Trophoblast cell (in vitro differentiated cells and primary cell): ENCODE results near the gene FERD3L.

Experiments used
- DNase-seq, 2 donors: peaks; one replicate each; pipeline ENCODE4 v3.0.0-alpha.2; 2016
- H2AFZ ChIP-seq: 2 replicates; pipeline ENCODE4 v1.6.1; 2013; ENCODE audit warnings: low read length, moderate library complexity, mild to moderate bottlenecking; ENCODE audit not compliant: insufficient read depth, poor library complexity
- H2AK5ac ChIP-seq: 2 replicates; pipeline ENCODE4 v1.6.1; 2013; ENCODE audit warnings: mild to moderate bottlenecking, low read length
- H2BK120ac ChIP-seq: 2 replicates; pipeline ENCODE4 v1.6.1; 2013; ENCODE audit warnings: low read length, mild to moderate bottlenecking, moderate library complexity; ENCODE audit not compliant: insufficient read depth, poor library complexity
- H2BK12ac ChIP-seq: 2 replicates; pipeline ENCODE4 v1.6.1; 2013; ENCODE audit warnings: mild to moderate bottlenecking, low read length, moderate library complexity
- H2BK5ac ChIP-seq: 2 replicates; pipeline ENCODE4 v1.6.1; 2013; ENCODE audit warnings: low read length, low read depth, moderate library complexity, mild to moderate bottlenecking; ENCODE audit not compliant: poor library complexity
- H3K14ac ChIP-seq: 2 replicates; pipeline ENCODE4 v1.6.1; 2013; ENCODE audit warnings: mild to moderate bottlenecking, low read length
- H3K18ac ChIP-seq: 2 replicates; pipeline ENCODE4 v1.6.1; 2013; ENCODE audit warnings: mild to moderate bottlenecking, low read length
- H3K23ac ChIP-seq: 2 replicates; pipeline ENCODE4 v1.6.1; 2013; ENCODE audit warnings: low read length
- H3K27ac ChIP-seq: 2 replicates; pipeline ENCODE4 v1.5.1; 2013; ENCODE audit warnings: low read depth, mild to moderate bottlenecking, inconsistent platforms, low read length, moderate library complexity
- H3K27me3 ChIP-seq: 2 replicates; pipeline ENCODE4 v1.6.1; 2013; ENCODE audit warnings: inconsistent platforms, mild to moderate bottlenecking, low read length, moderate library complexity; ENCODE audit not compliant: insufficient read depth
- H3K36me3 ChIP-seq, 2 experiments: 1 replicate in 1 of 2; 2 replicates in 1 of 2; pipeline ENCODE4 v1.6.1; 2013; ENCODE audit warnings: low read length in 2 of 2, mild to moderate bottlenecking in 2 of 2, moderate library complexity in 1 of 2; ENCODE audit not compliant: insufficient read depth in 2 of 2, control insufficient read depth in 1 of 2
- H3K4ac ChIP-seq: 2 replicates; pipeline ENCODE4 v1.6.1; 2013; ENCODE audit warnings: low read depth, mild to moderate bottlenecking, low read length, moderate library complexity
- H3K4me1 ChIP-seq, 2 experiments: 1 replicate in 1 of 2; 2 replicates in 1 of 2; pipeline ENCODE4 v1.6.1; 2013; ENCODE audit warnings: low read length in 2 of 2, mild to moderate bottlenecking in 2 of 2, moderate library complexity in 1 of 2; ENCODE audit not compliant: insufficient read depth in 2 of 2, control insufficient read depth in 1 of 2
- H3K4me2 ChIP-seq: 2 replicates; pipeline ENCODE4 v1.6.1; 2013; ENCODE audit warnings: inconsistent platforms, mild to moderate bottlenecking, low read length, moderate library complexity
- H3K4me3 ChIP-seq: 2 replicates; pipeline ENCODE4 v1.5.1; 2013; ENCODE audit warnings: mild to moderate bottlenecking, low read depth, low read length, inconsistent platforms
- H3K79me1 ChIP-seq: one replicate; pipeline ENCODE4 v1.6.1; 2013; ENCODE audit warnings: low read length
- H3K79me2 ChIP-seq: 2 replicates; pipeline ENCODE4 v1.6.1; 2013; ENCODE audit warnings: low read length, mild to moderate bottlenecking; ENCODE audit not compliant: control insufficient read depth, insufficient read depth, poor library complexity
- H3K9ac ChIP-seq: 2 replicates; pipeline ENCODE4 v1.6.1; 2013; ENCODE audit warnings: mild to moderate bottlenecking, low read length
- H3K9me3 ChIP-seq: 2 replicates; pipeline ENCODE4 v1.6.1; 2013; ENCODE audit warnings: low read depth, mild to moderate bottlenecking, control low read depth, inconsistent platforms, low read length; ENCODE audit not compliant: insufficient read depth
- H4K12ac ChIP-seq: 2 replicates; pipeline ENCODE4 v1.6.1; 2013; ENCODE audit warnings: low read depth, mild to moderate bottlenecking, low read length, moderate library complexity
- H4K8ac ChIP-seq: 2 replicates; pipeline ENCODE4 v1.6.1; 2013; ENCODE audit warnings: low read depth, mild to moderate bottlenecking, low read length, moderate library complexity
- H4K91ac ChIP-seq: one replicate; pipeline ENCODE4 v1.6.1; 2013; ENCODE audit warnings: low read depth, mild to moderate bottlenecking, low read length, moderate library complexity
- WGBS: extraction: QIAGEN DNeasy Blood & Tissue Kit; methylation state at CpG from one replicate; pipeline ENCODE4 v1.1.7; 2013; ENCODE audit warnings: missing lambda C conversion rate; ENCODE audit not compliant: insufficient read length, insufficient coverage; ENCODE audit errors: extremely low coverage; 5-methylcytosine and 5-hydroxymethylcytosine counted together

FERD3L gene

GRCh38 chr7:19177269-19177668 is 32.0 kb upstream of the FERD3L start:
- no peaks in the 10 kb centered on the region for H3K36me3 ChIP-seq
- no peak overlapping the region for H4K91ac ChIP-seq
- no peaks in the 10 kb centered on the region for H3K79me2 ChIP-seq
- no peak overlapping the region for H3K14ac ChIP-seq
- H2BK120ac ChIP-seq = no peak overlapping the region
- no CpG with 5 or more reads among the region's 5 CpGs for WGBS
- H4K12ac ChIP-seq = no peak overlapping the region
- no peak for DNase-seq
- H3K4me1 ChIP-seq = no peaks in the 10 kb centered on the region
- no peak overlapping the region for H3K9ac ChIP-seq
- no peak overlapping the region for H3K4ac ChIP-seq
- no peak overlapping the region for H4K8ac ChIP-seq
- no peak overlapping the region for H3K18ac ChIP-seq
- no peaks in the 10 kb centered on the region for H3K79me1 ChIP-seq
- no peaks in the 10 kb centered on the region for H3K9me3 ChIP-seq
- H3K27ac ChIP-seq = no peak overlapping the region
- H3K4me2 ChIP-seq = no peak overlapping the region
- no peak overlapping the region for H2BK12ac ChIP-seq
- H2AFZ ChIP-seq = no peak overlapping the region
- no peaks in the 10 kb centered on the region for H3K27me3 ChIP-seq
- no peak overlapping the region for H3K23ac ChIP-seq
- no peak overlapping the region for H2AK5ac ChIP-seq
- no peak overlapping the region for H2BK5ac ChIP-seq
- no peak overlapping the region for H3K4me3 ChIP-seq

DNA sequence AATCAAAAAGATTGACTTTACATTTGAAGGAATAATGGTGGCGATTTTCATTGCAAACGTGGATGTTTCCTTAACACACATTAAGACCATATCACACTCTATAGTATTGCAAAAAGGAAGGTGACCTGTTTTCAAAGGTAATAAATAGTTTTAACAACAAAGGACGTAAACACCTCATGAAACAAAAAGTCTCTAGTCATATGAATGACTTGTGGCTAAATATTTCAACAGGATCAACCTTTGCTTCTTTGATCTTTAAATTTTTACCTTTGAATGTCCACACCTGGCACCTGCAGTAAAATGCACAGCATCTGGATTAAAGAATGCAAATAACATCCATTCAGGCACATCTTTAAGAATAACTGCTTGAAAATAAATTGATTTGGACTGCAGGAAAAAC is 30.0 kb upstream of the FERD3L start:
- Histone ChIP-seq H3K4me1 (no peaks in the 10 kb centered on the region), H4K91ac (no peak overlapping the region), H3K14ac (no peak overlapping the region), H3K9ac (no peak overlapping the region), H3K9me3 (no peaks in the 10 kb centered on the region), H2AFZ (no peak overlapping the region), H3K36me3 (no peaks in the 10 kb centered on the region), H2BK12ac (no peak overlapping the region), H3K79me1 (no peaks in the 10 kb centered on the region), H2AK5ac (no peak overlapping the region), H4K8ac (no peak overlapping the region), H4K12ac (no peak overlapping the region), H2BK120ac (no peak overlapping the region), H3K18ac (no peak overlapping the region), H3K23ac (no peak overlapping the region), H2BK5ac (no peak overlapping the region), H3K4me3 (no peak overlapping the region), H3K79me2 (no peaks in the 10 kb centered on the region), H3K27me3 (no peaks in the 10 kb centered on the region), H3K4me2 (no peak overlapping the region), H3K27ac (no peak overlapping the region), H3K4ac (no peak overlapping the region)
- WGBS = no CpG with 5 or more reads among the region's 3 CpGs
- no peak for DNase-seq

GRCh38 chr7:19161671-19162070 is 16.4 kb upstream of the FERD3L start:
- no peak overlapping the region for H2BK5ac ChIP-seq
- H2AFZ ChIP-seq = no peak overlapping the region
- no peak overlapping the region for H4K8ac ChIP-seq
- no peak overlapping the region for H2BK120ac ChIP-seq
- no peaks in the 10 kb centered on the region for H3K9me3 ChIP-seq
- no peak overlapping the region for H3K9ac ChIP-seq
- no peaks in the 10 kb centered on the region for H3K79me1 ChIP-seq
- H3K18ac ChIP-seq = no peak overlapping the region
- no CpG with 5 or more reads among the region's 3 CpGs for whole genome bisulfite sequencing
- H2BK12ac ChIP-seq = no peak overlapping the region
- no peaks in the 10 kb centered on the region for H3K79me2 ChIP-seq
- H3K4me2 ChIP-seq = no peak overlapping the region
- no peak overlapping the region for H4K91ac ChIP-seq
- H4K12ac ChIP-seq = no peak overlapping the region
- H3K36me3 ChIP-seq = no peaks in the 10 kb centered on the region
- H3K4me3 ChIP-seq = no peak overlapping the region
- H3K27ac ChIP-seq = no peak overlapping the region
- no peaks in the 10 kb centered on the region for H3K4me1 ChIP-seq
- H3K14ac ChIP-seq = no peak overlapping the region
- no peaks in the 10 kb centered on the region for H3K27me3 ChIP-seq
- no peak overlapping the region for H2AK5ac ChIP-seq
- DNase-seq = no peak
- H3K4ac ChIP-seq = no peak overlapping the region
- no peak overlapping the region for H3K23ac ChIP-seq

GRCh38 chr7:19146699-19147098 is 1.5 kb upstream of the FERD3L start:
- no CpG with 5 or more reads among the region's 4 CpGs for WGBS
- Histone ChIP-seq H2BK12ac (no peak overlapping the region), H3K27me3 (peaks cover 31% of the 10 kb centered on the region), H2BK5ac (no peak overlapping the region), H3K23ac (no peak overlapping the region), H4K8ac (no peak overlapping the region), H3K79me1 (no peaks in the 10 kb centered on the region), H3K27ac (no peak overlapping the region), H3K4me3 (no peak overlapping the region), H3K4ac (no peak overlapping the region), H3K4me2 (no peak overlapping the region), H4K91ac (no peak overlapping the region), H2AFZ (no peak overlapping the region), H4K12ac (no peak overlapping the region), H2BK120ac (no peak overlapping the region), H3K9me3 (peaks cover 3% of the 10 kb centered on the region), H3K36me3 (no peaks in the 10 kb centered on the region), H2AK5ac (no peak overlapping the region), H3K9ac (no peak overlapping the region), H3K4me1 (peaks cover 0 to 5% of the 10 kb centered on the region in 2 experiments), H3K18ac (no peak overlapping the region), H3K14ac (no peak overlapping the region), H3K79me2 (no peaks in the 10 kb centered on the region)
- peak in 1 of 2 donors; percentile 14 for DNase-seq
